Measurements from ENCODE around the gene RAB27B. TPM values are rescaled to one million over a fixed set of nuclear protein-coding genes. Genes with fewer than 3 reads are reported as not detected.

Gene RAB27B
- polyA plus RNA-seq, 3 donors: 3.6 to 4.4 (median 4.0) TPM

Other genes with a start within 250 kb of the RAB27B start
- gene DYNAP, start 237.2 kb upstream of the RAB27B start, polyA plus RNA-seq (ENCODE audit: insufficient read length in 3 of 3): under 1 TPM in 1 of 3 donors, not detected in 2; 0.12 TPM
- gene CCDC68, start 131.0 kb downstream of the RAB27B start, polyA plus RNA-seq (ENCODE audit: insufficient read length in 3 of 3): 10 to 100 TPM in 1 of 3 donors, 1 to 10 TPM in 2; 6.9 to 14.1 (median 8.7) TPM

Measured in renal pelvis (tissue), 3 donors.